ENCODE measurements around the gene CWH43. TPM values are rescaled to one million over a fixed set of nuclear protein-coding genes. Genes with fewer than 3 reads are reported as not detected.

Gene CWH43
- total RNA-seq, 1 donor from 2014 or later: not detected

DNA sequence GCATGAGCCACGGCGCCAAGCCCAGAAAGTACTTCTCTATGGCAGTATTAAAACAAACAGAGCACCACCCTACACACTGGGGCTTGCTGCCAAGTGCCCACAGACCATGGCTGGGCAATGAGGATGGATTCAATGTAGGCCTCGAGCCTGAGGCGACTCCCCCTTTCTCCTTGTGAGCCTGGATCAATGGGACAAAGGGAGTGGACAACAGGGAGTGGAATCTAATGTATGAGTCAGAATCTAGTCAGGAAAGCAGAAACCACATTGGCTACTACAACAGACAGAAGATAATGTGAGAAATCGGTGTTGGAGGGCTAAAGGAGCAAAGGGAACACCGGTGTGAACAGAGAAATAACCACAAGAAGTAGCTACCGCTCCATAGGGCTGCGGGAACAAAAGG, 41.8 kb upstream of the CWH43 start:
- no peak overlapping the region for H3K27ac Mint-ChIP-seq (ENCODE audit: unreplicated experiment)
- peaks cover 23% of the 10 kb centered on the region for H3K27me3 Mint-ChIP-seq (ENCODE audit: low read depth)
- TF ChIP-seq, protein P1, sequence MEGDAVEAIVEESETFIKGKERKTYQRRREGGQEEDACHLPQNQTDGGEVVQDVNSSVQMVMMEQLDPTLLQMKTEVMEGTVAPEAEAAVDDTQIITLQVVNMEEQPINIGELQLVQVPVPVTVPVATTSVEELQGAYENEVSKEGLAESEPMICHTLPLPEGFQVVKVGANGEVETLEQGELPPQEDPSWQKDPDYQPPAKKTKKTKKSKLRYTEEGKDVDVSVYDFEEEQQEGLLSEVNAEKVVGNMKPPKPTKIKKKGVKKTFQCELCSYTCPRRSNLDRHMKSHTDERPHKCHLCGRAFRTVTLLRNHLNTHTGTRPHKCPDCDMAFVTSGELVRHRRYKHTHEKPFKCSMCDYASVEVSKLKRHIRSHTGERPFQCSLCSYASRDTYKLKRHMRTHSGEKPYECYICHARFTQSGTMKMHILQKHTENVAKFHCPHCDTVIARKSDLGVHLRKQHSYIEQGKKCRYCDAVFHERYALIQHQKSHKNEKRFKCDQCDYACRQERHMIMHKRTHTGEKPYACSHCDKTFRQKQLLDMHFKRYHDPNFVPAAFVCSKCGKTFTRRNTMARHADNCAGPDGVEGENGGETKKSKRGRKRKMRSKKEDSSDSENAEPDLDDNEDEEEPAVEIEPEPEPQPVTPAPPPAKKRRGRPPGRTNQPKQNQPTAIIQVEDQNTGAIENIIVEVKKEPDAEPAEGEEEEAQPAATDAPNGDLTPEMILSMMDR (conservative IDR thresholded peaks at IDR 0.05): no peak
- no peaks in the 10 kb centered on the region for H3K9me3 Mint-ChIP-seq
- H3K36me3 Mint-ChIP-seq (ENCODE audit: low read depth): no peaks in the 10 kb centered on the region
- H3K4me3 Mint-ChIP-seq: no peak overlapping the region
- H3K4me1 Mint-ChIP-seq: no peaks in the 10 kb centered on the region
- no peak for DNase-seq (ENCODE audit: low read depth, low spot score)

DNA sequence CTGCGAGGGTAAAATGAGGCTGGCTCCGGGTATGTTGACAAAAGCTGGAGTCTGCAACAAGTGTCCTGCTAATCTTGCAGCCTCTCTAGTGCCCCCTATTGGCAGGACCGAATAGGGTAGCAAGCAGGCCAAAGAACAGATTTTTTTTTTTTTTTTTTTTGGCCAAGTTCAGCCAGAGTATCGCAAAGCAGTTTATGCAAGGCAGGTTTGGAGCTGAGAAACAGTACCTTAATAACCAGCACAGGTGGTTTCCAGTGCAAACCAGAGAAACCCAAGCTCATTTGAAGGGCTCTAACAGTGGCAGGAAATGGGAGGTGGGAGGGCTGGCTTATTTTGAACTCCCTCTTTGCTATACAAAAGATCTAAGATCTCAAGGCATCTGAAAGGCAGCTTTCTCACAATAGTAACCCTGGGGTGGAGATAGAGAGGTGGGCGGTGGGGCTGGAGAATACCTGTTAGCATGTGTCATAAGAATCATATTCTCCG, 41.3 kb upstream of the CWH43 start:
- no peak overlapping the region for H3K4me3 Mint-ChIP-seq
- H3K27me3 Mint-ChIP-seq (ENCODE audit: low read depth): peaks cover 21% of the 10 kb centered on the region
- H3K4me1 Mint-ChIP-seq: no peaks in the 10 kb centered on the region
- no peaks in the 10 kb centered on the region for H3K36me3 Mint-ChIP-seq (ENCODE audit: low read depth)
- no peaks in the 10 kb centered on the region for H3K9me3 Mint-ChIP-seq
- TF ChIP-seq, protein P1 (conservative IDR thresholded peaks at IDR 0.05): peak; percentile 44
- no peak overlapping the region for H3K27ac Mint-ChIP-seq (ENCODE audit: unreplicated experiment)
- peak; percentile 21 for DNase-seq (ENCODE audit: low read depth, low spot score)

DNA sequence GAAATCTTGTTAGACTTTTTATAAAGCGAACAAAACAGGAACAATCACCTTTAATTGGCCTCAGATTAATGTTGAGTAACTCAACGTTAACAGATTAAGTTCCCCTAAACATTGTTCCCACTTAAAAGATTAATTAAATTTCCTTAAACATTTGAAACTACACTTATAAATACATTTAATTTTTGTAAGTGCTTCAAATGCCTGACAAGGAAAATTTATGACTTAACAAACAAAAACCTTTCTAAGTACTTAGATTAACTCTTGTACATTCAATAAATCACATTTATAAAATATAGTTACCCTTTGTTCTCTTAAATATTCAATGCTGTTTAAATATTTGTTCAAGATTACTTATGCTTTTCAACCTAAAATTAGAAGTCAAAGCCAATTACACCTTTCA, 40.1 kb upstream of the CWH43 start:
- Mint-ChIP-seq H3K27me3 (ENCODE audit: low read depth) (peaks cover 20% of the 10 kb centered on the region), H3K4me1 (no peaks in the 10 kb centered on the region), H3K36me3 (ENCODE audit: low read depth) (no peaks in the 10 kb centered on the region), H3K9me3 (no peaks in the 10 kb centered on the region), H3K4me3 (no peak overlapping the region), H3K27ac (ENCODE audit: unreplicated experiment) (no peak overlapping the region)
- DNase-seq (ENCODE audit: low read depth, low spot score): no peak
- TF ChIP-seq, protein P1 (conservative IDR thresholded peaks at IDR 0.05): no peak

DNA sequence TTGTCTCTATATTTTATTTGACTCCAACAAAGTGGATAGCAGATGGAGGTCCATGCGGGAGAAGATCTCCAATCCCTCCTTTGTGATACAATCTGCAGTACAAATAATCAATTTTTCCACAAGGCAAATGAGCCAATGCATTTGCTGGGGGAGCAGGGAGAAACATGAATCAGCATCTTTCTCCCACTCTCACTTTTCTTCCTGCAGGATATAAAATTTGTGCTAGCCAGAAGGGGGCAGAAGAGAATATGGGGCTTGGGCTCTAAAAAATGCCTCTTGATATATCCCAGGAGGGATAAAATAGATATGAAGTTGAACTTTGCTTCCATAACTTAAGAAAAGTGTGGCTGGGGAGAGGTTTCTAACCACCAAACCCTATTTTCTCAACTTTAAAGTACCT, 38.3 kb upstream of the CWH43 start:
- H3K36me3 Mint-ChIP-seq (ENCODE audit: low read depth): no peaks in the 10 kb centered on the region
- peaks cover 3% of the 10 kb centered on the region for H3K9me3 Mint-ChIP-seq
- no peak overlapping the region for H3K4me3 Mint-ChIP-seq
- peaks cover 8% of the 10 kb centered on the region for H3K27me3 Mint-ChIP-seq (ENCODE audit: low read depth)
- no peak for DNase-seq (ENCODE audit: low read depth, low spot score)
- no peak overlapping the region for H3K27ac Mint-ChIP-seq (ENCODE audit: unreplicated experiment)
- TF ChIP-seq, protein P1 (conservative IDR thresholded peaks at IDR 0.05): no peak
- H3K4me1 Mint-ChIP-seq: no peaks in the 10 kb centered on the region

DNA sequence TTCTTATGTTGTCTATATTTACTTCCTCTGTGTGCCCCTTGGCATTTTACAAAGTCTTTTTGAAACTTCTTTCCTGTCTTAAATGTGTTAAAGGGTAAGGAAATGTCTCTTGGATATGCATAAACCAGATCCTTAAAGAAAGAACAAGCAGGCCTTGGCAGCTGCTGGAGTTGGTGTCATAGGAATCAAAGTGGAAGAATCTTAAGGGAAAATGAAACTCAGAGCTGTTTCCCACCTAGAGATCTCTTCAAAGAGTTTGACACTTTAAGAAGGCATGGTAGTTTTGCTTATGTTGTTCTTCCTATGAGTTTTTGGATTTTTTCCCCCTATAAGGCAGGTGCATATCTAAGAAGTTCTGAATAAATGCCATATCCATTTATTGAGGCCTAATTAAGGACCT, 37.0 kb upstream of the CWH43 start:
- Mint-ChIP-seq H3K4me1 (peaks cover 3% of the 10 kb centered on the region), H3K27me3 (ENCODE audit: low read depth) (peaks cover 3% of the 10 kb centered on the region), H3K27ac (ENCODE audit: unreplicated experiment) (no peak overlapping the region), H3K36me3 (ENCODE audit: low read depth) (no peaks in the 10 kb centered on the region), H3K4me3 (no peak overlapping the region), H3K9me3 (peaks cover 3% of the 10 kb centered on the region)
- TF ChIP-seq, protein P1 (conservative IDR thresholded peaks at IDR 0.05): no peak
- DNase-seq (ENCODE audit: low read depth, low spot score): no peak
